CD4-positive, alpha-beta T cell (primary cell): ENCODE results near the gene ANO2. TPM values are rescaled to one million over a fixed set of nuclear protein-coding genes. Genes with fewer than 3 reads are reported as not detected.

Experiments
- ATAC-seq: fragments of 200-7000 bp; cut with Tn5 transposase; one replicate; pipeline ENCODE4 v1.10.0; 2022; ENCODE audit warnings: mild to moderate bottlenecking; ENCODE audit not compliant: poor library complexity
- CTCF ChIA-PET: fragments of 350-600 bp; sonication (Branson Sonifier 250); formaldehyde crosslinking; loops from one replicate; lab custom pipeline; 2021; ENCODE audit warnings: antibody characterized with exemption, inconsistent platforms; lab: Charles Lee
- POLR2A ChIA-PET: fragments of 350-600 bp; sonication (Branson Sonifier 250); formaldehyde crosslinking; loops from one replicate; lab custom pipeline; 2021; ENCODE audit warnings: antibody characterized with exemption, inconsistent platforms; lab: Charles Lee
- DNase-seq, 14 experiments: peaks; one replicate each; pipeline ENCODE4 v3.0.0-alpha.2; 2013 to 2020; ENCODE audit warnings: mixed read lengths in 2 of 14
- H3K27ac ChIP-seq, 2 donors: one replicate each; pipeline versions ENCODE4 v1.5.1 to v1.7.0; 2013; ENCODE audit warnings: low read length in 2 of 2, low read depth in 1 of 2, mild to moderate bottlenecking in 1 of 2
- H3K27me3 ChIP-seq, 2 experiments: 1 replicate in 1 of 2; 2 replicates in 1 of 2; pipeline versions ENCODE4 v1.6.1 to v1.7.0; 2013; ENCODE audit warnings: low read length in 2 of 2, control low read depth in 1 of 2, mild to moderate bottlenecking in 1 of 2, moderate library complexity in 1 of 2; ENCODE audit not compliant: insufficient read depth in 2 of 2, control insufficient read depth in 1 of 2
- H3K36me3 ChIP-seq: one replicate; pipeline ENCODE4 v1.6.1; 2013; ENCODE audit warnings: low read length, control low read depth; ENCODE audit not compliant: insufficient read depth
- H3K4me1 ChIP-seq: one replicate; pipeline ENCODE4 v1.6.1; 2013; ENCODE audit warnings: low read length, control low read depth; ENCODE audit not compliant: insufficient read depth
- H3K4me3 ChIP-seq: one replicate; pipeline ENCODE4 v1.5.1; 2013; ENCODE audit warnings: mild to moderate bottlenecking, low read length, moderate library complexity
- H3K9me3 ChIP-seq, 2 experiments: 1 replicate in 1 of 2; 2 replicates in 1 of 2; pipeline versions ENCODE4 v1.6.1 to v1.7.0; 2013; ENCODE audit warnings: low read length in 2 of 2, mild to moderate bottlenecking in 2 of 2, control low read depth in 1 of 2, moderate library complexity in 1 of 2; ENCODE audit not compliant: control insufficient read depth in 1 of 2, insufficient read depth in 1 of 2
- H3K27ac Mint-ChIP-seq: one replicate; pipeline ENCODE4 v1.8.0; 2020; ENCODE audit warnings: mixed read lengths
- H3K27me3 Mint-ChIP-seq: one replicate; pipeline ENCODE4 v1.8.0; 2021; ENCODE audit warnings: mixed read lengths
- H3K36me3 Mint-ChIP-seq: one replicate; pipeline ENCODE4 v1.8.0; 2021; ENCODE audit warnings: low read depth, mixed read lengths
- H3K4me1 Mint-ChIP-seq: one replicate; pipeline ENCODE4 v1.8.0; 2021; ENCODE audit warnings: low read depth, mixed read lengths
- H3K4me3 Mint-ChIP-seq: one replicate; pipeline ENCODE4 v1.8.0; 2020; ENCODE audit warnings: mild to moderate bottlenecking, mixed read lengths
- H3K9me3 Mint-ChIP-seq: one replicate; pipeline ENCODE4 v1.8.0; 2020; ENCODE audit warnings: mixed read lengths
- CTCF ChIP-seq: fragments of 200-600 bp; IDR thresholded peaks from one replicate; pipeline ENCODE4 v1.8.0; 2022; ENCODE audit warnings: antibody characterized with exemption, mild to moderate bottlenecking
- intact Hi-C, 2 experiments: fragments of 100-400 bp; cut with DNase I in 1 of 2; cut with micrococcal nuclease in 1 of 2; formaldehyde crosslinking; loops; one replicate each; pipeline versions ENCODE4 v1.15.1 to v1.9.0; 2023 to 2025; cut with DNase I, micrococcal nuclease
- total RNA-seq, 174 experiments: library from RNA in 2 of 174; stranded (reverse) in 2 of 174; gene quantifications; one replicate each; pipeline ENCODE4 v1.2.3 and lab custom pipeline; 2021 to 2026

The ANO2 gene
- total RNA-seq, 2 experiments from 2014 or later: not detected

DNA sequence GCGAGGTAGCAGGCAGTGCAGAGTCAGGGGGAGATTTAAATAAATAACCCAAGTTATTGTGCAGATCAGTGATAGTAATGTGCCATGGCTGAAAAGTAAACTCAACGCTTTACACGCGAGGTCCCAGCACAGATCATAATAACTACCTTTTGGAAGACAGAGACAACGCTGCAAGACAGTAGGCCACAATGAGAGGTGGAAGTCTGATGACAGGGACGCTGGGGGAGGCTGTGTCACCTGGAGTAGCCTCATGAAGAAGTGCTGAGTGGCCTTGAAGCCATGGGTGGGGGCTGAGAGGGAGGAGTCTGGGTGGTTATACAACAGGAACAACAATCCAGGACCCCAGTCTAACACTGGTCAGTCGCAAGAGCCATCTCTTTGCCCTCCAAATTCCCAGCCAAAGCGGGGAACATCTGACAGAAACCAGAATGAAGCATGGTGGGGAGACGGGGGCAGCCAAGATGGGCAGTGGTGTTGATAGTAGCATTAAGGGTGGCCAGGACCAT lies 28.2 kb downstream of the ANO2 start:
- no peak for TF ChIP-seq CTCF
- no peaks in the 10 kb centered on the region for H3K36me3 ChIP-seq
- no peaks in the 10 kb centered on the region for H3K4me1 Mint-ChIP-seq
- POLR2A ChIA-PET: no interaction called here
- no peak for DNase-seq
- H3K27me3 ChIP-seq: peaks cover 0 to 2% of the 10 kb centered on the region in 2 experiments
- no peak overlapping the region for H3K27ac ChIP-seq
- no peaks in the 10 kb centered on the region for H3K36me3 Mint-ChIP-seq
- H3K4me3 ChIP-seq: no peak overlapping the region
- no peak overlapping the region for H3K27ac Mint-ChIP-seq
- intact Hi-C loops: no loop called here
- H3K4me1 ChIP-seq: no peaks in the 10 kb centered on the region
- peaks cover 15% of the 10 kb centered on the region for H3K27me3 Mint-ChIP-seq
- no peaks in the 10 kb centered on the region for H3K9me3 ChIP-seq
- H3K4me3 Mint-ChIP-seq: no peak overlapping the region
- no peak for ATAC-seq
- CTCF ChIA-PET: no interaction called here
- H3K9me3 Mint-ChIP-seq: no peaks in the 10 kb centered on the region

- Histone ChIP-seq H3K27me3 (peaks cover 2 to 4% of the 10 kb centered on the region in 2 experiments), H3K4me3 (no peak overlapping the region), H3K36me3 (no peaks in the 10 kb centered on the region), H3K9me3 (no peaks in the 10 kb centered on the region), H3K4me1 (no peaks in the 10 kb centered on the region), H3K27ac (no peak overlapping the region)
- Mint-ChIP-seq H3K9me3 (no peaks in the 10 kb centered on the region), H3K4me3 (no peak overlapping the region), H3K36me3 (no peaks in the 10 kb centered on the region), H3K27me3 (peaks cover 20% of the 10 kb centered on the region), H3K4me1 (no peaks in the 10 kb centered on the region), H3K27ac (no peak overlapping the region)
- ATAC-seq (no peak), DNase-seq (no peak)
- no peak for TF ChIP-seq CTCF
- CTCF ChIA-PET: no interaction called here
- intact Hi-C loops: no loop called here
- POLR2A ChIA-PET: no interaction called here
Measured at GRCh38 chr12:5915511-5915910, 29.5 kb downstream of the ANO2 start.

DNA sequence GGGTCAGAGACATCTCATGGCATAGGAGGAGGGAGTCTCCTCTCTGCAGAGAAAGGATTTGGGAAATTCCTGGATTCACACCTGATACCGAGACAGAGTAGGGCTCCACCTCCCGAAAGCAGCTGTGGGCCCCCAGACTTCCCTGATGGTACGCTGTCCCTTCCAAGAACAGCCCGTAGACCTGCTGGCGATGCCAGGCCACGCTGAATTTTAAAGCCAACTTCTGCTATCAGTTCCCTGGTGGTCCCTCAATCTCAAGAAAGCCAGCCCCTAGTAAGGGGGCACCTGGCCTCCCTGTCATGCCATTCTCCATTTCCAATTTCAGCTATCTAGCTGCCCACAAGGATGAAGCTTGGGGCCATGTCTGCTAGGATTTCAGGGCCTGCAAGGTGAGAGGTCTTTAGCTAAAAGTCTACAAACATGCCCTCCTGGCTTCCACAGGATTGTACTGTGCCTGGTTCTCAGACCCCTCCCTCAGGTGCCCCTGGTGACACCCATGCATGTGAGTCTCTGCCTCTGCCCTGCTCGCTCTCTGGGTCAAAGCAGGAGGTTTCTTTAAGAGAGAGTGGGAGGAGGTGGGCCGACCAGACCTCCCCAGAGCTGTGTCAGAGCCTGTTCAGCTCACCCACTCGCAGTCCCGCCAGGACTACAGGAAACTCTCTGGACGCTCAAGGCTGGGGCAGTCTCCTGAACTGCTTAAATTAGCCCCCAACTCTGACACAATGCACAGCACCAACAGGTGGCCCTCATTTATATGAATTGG lies 30.5 kb downstream of the ANO2 start:
- no peak overlapping the region for H3K27ac Mint-ChIP-seq

More for the DNA sequence above, 30.5 kb downstream of the ANO2 start:
- Histone ChIP-seq H3K9me3 (no peaks in the 10 kb centered on the region), H3K27me3 (peaks cover 2 to 6% of the 10 kb centered on the region in 2 experiments), H3K4me3 (no peak overlapping the region), H3K36me3 (no peaks in the 10 kb centered on the region), H3K4me1 (no peaks in the 10 kb centered on the region), H3K27ac (no peak overlapping the region)
- Mint-ChIP-seq H3K27me3 (peaks cover 13% of the 10 kb centered on the region), H3K4me3 (no peak overlapping the region), H3K36me3 (no peaks in the 10 kb centered on the region), H3K4me1 (no peaks in the 10 kb centered on the region), H3K9me3 (no peaks in the 10 kb centered on the region)
- ATAC-seq (no peak), DNase-seq (no peak)
- TF ChIP-seq CTCF: no peak
- intact Hi-C loops: no loop called here
- ChIA-PET CTCF (no interaction called here), POLR2A (no interaction called here)
